GF-D8 (cell line): ENCODE measurements around the gene KIRREL3.

Experiments used
- DNase-seq: peaks from one replicate; lab custom pipeline; 2025; lab: John Stamatoyannopoulos, UW

Gene KIRREL3

DNA sequence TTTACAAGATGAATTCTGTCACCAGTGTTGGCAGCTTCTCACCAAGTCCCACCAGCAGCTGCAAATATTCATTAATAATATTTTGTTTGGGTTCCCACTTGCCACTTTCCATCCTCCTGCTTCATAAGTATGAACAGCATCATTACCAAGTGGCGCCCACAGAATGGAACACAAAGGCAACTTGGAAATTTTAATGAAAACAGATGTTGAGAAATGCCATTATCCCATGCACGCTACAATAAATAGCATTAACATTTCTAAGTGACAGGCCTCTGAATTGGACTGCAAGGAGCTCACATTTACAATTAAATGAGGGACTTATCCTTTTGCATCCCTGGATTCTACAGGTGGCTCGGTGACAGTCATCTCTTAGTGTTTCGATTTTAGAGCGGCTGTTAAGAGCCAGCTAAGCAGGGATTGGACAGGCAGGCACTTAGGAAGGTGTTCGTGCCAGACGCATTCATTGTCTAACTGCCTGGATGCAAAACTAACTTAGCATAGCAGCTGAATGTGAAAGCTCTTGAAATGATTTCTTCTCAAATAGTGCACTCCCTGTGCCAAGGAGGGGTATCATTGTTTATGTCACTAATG is 170.3 kb downstream of the KIRREL3 start:
- DNase-seq: no peak

DNA sequence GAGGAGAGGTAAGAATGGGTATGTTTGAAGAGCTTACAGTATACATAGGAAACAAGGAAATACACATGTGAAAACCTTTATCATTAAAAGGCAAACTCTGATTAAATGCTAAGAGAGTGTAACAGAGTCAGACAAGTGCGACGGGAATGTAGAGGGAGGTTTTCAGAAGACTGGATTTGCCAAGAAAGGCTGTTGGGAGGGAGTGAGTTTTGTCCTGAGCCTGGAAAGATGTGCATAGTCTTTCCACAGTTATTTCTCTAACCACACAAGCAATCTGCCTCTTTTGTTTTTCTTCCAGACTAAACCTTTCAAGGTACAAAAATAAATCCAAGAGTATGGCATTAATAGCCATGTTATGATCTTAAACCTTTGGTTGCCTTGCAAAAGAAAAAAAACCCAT is 170.9 kb downstream of the KIRREL3 start:
- DNase-seq: no peak

- no peak for DNase-seq
These were observed 176.4 kb downstream of the KIRREL3 start for GRCh38 chr11:126824035-126824607.

GRCh38 chr11:126823274-126823673 is 177.3 kb downstream of the KIRREL3 start:
- no peak for DNase-seq

DNA sequence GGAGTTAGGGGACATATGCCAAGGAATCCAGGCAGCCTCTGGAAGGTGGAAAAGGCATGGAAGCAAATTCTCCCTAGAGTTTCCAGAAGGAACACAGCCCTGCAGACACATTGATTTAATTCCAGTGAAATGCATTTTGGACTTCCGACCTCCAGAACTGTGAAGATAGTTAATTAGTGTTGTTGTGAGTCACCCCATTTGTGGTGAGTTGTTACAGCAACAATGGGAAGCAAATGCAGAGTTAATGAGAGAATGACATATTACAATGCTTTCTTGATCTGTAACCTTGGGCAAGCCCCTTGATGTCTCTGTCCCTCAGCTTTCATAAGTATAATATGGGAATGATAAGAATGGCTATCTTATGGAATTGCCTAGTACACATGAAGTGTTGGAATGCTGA is 178.7 kb downstream of the KIRREL3 start:
- no peak for DNase-seq

DNA sequence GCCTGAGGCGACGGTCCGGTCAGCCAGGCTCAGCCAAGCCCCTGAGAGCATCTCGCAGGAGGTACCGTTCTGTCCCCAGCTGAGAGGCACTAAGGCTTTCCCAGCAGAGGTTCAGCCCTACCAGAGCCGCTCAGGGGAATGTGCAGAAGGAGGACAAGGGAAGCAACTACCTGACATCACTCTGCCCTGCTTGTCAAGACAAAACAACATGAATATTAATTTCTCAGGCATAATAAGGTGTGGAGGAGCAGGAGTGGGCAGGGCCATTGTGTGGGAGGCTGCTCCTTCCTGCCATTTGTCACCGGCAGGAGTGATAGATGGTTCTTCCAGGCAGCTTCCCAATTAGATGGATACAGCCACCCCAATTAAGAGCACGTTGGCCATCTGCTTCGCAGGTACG is 181.4 kb downstream of the KIRREL3 start:
- DNase-seq: no peak

DNA sequence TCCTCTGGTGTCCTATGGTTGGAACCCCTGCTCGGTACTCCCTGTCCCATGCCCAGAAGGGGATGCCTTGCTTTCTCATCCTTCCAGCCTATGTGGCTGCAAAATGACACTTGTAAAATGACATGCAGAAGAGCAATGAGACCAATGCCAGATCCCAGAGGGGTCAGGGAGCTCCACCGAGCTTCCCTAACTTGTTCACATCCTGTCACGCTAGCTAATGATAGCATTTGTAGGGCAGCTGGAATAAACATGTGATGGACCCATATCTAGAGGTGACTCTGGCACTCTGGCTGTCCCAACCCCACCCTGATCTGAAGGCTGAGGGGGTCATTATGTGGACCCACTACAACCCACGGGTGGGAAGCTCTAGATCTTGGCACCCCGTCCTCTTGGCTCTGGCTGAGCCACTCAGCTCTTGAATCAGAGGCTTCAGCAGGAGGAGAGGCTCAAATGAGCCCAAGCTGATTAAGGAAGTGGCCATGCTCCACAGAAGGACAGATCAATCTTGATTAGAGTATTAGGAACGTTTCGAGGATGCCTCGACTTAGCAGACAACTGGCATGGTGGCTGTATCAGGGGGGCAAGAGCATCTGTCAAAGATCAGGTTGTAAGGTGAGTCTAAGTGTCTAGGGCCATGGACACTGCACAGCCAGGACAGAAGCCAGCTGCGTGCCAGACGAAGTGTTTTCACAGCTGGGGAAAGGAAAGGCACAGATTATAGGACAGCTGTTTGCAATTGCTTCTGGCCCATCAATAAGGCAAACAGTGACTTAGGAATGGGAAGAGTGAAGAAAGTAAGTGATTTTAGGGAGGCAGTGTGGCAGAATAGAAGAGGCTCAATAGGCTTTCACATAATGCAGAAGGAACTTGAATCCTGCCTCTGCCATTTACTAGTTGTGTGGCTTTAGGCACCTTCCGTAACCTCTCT is 182.8 kb downstream of the KIRREL3 start:
- DNase-seq: no peak

- DNase-seq: no peak
These were observed 183.5 kb downstream of the KIRREL3 start for GRCh38 chr11:126817096-126817495.

GRCh38 chr11:126816645-126817044 is 183.9 kb downstream of the KIRREL3 start:
- DNase-seq: no peak

- no peak for DNase-seq
These were observed 185.5 kb downstream of the KIRREL3 start for GRCh38 chr11:126815111-126815510.

GRCh38 chr11:126810776-126811175 is 189.8 kb downstream of the KIRREL3 start:
- DNase-seq: no peak

- no peak for DNase-seq
These were observed 190.9 kb downstream of the KIRREL3 start for GRCh38 chr11:126809514-126810289.

DNA sequence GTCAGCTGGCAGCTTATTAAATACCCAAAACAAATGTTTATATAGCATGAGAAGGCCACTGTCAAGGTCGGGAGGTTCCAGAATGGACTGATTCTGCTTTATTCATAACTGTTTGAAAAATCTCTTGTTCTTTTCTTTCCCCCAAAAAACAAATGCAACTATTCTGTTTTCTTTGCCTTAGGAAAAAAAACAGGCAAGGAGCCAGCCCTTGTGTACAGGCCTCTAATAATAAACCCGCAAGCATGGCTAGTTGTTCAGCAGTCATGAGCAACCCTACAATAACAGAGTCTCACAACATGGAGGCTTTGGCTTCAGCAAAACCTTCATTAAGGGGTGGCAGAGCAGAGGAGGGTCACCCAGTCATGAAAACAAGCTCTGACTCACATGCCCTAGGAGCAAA is 191.7 kb downstream of the KIRREL3 start:
- DNase-seq: no peak

DNA sequence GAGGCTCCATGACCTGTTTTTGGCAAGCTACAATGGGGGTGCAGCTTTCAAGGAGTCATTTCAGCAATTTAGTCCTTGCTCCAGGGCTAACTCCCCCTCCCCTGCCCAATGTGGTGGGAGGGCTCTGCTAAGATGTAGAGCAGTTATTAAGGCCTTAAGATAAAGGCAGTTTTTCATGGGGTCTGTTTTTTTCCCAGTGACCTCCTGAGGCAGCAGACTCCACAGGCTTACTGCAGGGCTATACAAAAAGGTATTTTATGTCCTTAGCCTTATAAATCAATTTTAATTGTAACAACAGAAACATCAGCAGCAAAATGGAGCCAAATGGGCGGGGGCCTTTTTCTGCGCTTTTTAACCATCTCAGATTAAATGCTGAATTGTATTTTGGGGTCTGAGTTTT is 192.3 kb downstream of the KIRREL3 start:
- no peak for DNase-seq

DNA sequence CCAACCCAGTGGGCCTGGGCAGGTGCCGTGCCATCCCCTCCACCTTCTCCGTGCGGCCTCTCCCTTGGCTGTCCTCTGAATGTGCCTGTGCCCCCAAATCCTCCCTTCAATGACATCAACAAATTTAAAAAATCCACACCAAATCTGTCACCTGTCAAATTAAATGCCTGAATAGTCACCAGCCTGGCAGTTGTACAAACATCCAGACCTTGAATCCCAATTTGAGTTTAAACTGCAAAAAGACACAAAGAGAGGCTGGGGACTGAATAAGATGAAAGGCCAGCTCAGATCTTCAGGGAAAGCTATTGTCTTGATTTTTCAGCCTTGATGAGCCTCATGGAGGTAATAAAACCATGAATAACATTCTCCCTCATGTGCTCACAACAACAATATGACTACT is 194.7 kb downstream of the KIRREL3 start:
- no peak for DNase-seq

DNA sequence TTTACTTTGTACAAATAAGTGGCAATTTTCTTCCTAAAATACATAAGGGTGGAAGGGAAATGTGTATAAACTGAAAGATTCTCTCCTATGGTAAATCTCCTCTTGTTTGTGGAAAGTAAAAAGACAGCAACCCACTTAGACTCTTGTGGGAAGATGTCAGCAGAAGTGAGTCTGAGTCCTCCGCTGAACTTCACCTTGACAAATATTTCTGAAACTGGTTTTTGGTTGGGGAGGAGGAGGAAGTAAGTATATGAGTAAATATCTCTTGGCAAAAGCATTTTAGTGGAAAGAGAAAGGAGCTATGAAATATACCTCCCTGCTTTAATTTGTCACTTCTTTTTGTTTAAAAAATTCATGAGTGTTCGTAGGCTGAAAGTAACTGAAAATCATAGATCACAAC is 196.2 kb downstream of the KIRREL3 start:
- no peak for DNase-seq

DNA sequence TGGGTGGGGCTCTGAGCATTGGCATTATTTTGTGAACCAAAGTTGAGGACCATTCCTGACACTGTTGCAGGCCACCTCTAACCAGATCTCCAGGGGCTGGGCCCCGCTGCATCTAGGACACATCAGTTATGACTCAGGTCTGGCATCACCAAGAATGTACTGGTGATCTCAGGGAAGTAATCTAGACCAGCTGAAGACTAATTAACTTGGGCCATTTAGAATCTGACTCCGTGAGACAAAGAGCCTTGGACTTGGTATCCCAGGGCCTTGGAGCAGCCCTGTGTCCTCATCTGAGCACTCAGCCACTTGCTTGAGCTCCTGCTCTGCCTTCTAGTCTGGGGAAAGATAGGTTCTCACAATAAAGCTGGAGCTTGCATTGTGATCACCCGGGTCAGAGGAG is 200.6 kb downstream of the KIRREL3 start:
- no peak for DNase-seq

DNA sequence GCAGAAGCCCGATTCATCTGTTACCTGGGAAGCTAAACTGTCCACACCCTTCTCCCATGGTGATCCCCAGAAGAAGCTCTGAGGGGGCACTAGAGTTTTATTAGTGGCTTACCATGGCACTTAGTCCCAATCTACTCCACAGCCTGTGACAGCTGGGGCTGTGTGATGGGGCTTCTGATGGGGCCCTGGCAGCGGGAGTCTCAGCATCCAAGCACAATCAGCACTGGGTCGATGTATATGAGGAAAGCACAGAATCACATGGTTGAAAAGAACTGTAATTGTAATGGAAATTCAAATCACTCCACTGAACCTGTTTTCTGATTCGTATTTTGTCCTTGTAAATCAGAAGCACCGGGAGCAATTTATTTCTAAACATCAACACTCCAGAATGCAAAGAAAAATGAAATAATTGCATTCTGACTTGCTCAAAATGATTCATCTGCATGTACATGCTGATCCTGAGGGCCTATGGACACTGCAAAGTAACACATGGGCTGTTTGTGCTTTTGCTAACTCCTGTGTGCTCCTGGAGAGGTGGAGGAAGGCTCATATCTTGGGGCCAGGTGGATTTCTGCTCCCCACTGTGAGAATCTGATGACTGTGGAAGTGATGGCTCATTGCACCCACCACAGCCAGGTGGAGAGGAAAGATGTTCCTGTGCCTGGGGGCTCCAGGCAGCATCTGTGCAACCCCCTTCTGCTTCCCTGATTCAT is 203.0 kb downstream of the KIRREL3 start:
- no peak for DNase-seq

GRCh38 chr11:126793596-126793995 is 207.0 kb downstream of the KIRREL3 start:
- DNase-seq: no peak

- no peak for DNase-seq
These were observed 208.6 kb downstream of the KIRREL3 start for GRCh38 chr11:126791991-126792390.

- DNase-seq: no peak
These were observed 209.1 kb downstream of the KIRREL3 start for GRCh38 chr11:126791446-126791845.

DNA sequence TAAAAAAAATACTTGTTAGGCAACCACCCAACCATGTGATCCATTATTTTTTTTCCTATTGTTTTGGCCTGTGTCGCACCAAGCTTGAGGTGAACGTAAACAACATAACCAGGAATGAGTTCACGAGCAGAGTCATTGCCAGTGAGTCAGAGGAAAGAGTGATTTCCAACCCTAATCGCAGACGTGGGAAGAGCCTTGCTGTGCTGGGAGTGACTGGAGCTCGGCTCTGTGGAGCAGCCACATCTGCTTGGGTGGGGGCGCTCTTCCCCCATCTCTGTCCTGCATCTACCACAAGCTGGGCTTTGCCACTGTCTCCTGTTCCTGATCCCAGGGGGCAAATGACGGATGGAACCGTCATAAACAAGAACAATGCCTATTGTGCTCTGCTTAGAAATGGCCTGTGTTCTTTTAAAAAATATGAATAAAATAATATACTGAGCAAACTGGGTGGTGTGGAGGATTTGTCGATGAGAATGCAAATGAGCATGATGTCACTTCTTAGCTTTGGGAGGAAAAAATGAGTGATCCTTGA is 210.0 kb downstream of the KIRREL3 start:
- DNase-seq: no peak
